ENCODE data around the gene SPAG16.
"Not testable (repeated sequence)": the region's sequence is repeated elsewhere in the genome, so short reads cannot be mapped to it uniquely, and the experiment has no call there.

The SPAG16 gene

GRCh38 chr2:213561759-213562158, 277.5 kb downstream of the SPAG16 start:
- DNase-seq: no peak

DNA sequence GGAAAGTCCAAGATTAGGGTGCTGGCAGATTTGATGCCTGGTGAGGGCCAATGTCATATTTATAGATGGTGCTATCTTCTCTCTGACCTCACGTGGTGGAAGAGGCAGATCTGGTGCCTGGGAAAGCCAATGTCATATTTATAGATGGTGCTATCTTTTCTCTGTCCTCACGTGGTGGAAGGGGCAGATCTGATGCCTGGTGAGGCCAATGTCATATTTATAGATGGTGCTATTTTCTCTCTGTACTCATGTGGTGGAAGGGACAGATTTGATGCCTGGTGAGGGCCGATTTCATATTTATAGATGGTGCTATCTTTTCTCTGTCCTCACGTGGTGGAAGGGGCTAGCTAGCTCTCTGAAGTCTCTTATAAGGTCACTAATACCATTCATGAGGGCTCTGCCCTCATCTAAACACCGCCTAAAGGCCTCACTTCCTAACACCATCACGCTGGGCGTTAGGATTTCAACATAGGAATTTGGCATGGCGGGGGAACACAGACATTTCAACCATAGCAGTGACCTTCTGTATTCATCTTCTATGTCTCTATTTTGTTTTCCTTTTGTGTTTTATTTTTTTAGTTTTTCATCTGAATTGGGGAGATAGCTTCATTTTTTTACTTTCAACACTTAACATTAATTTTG, 278.4 kb downstream of the SPAG16 start:
- no peak for DNase-seq

DNA sequence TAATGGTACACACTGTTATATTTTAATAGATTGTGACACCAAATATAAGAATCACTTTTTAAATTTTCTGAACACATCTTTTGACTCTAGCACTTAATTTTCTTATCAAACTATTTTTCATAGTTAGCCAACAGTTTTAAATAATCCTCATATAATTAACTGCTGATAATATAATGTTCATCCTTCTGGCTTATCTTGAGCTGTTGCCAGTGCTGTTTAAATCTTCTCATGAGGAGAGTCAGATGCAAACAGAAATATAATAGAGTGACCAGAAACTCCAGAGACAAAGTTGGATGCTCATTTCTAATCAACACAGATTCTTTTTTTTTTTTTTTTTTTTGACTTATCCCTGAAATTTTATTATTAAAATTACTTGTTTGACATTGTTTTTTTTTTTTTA, 282.6 kb downstream of the SPAG16 start:
- no peak for DNase-seq

GRCh38 chr2:213609570-213610170, 325.4 kb downstream of the SPAG16 start:
- no peak for DNase-seq

GRCh38 chr2:213627054-213627710, 342.9 kb downstream of the SPAG16 start:
- no peak for DNase-seq

- no peak for DNase-seq
Observed at GRCh38 chr2:213627835-213628460, 343.7 kb downstream of the SPAG16 start.

DNA sequence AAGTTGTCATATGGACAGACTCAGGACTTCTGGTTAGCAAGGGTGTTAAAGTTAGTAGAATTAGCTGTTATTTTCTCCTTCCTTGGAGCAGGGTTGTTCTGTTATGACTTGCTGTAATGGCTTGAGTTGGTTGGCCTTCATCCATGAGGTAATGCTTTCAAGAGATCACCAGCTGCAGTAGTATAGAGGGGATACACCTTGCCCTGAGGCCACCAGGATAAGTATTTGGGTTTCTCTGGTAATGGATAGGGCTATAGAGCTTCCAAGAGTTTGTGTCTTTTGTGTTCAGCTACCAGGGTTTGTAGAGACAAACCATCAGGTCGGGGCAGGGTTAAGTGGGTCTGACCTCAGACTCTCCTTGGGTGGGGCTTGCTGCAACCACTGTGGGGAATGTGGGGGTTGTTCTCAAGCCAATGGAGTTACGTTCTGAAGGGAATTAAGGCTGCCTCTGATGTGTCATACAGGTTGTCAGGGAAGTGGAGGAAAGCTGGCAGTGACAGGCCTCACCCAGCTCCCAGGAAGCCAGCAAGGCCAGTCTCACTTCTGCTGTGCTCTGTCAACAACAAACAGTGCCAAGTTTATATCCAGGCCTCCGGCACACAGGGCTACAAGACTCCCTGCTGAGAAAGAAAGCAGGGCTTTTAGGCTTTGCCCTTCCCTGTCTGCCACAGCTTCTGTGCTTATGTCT, 356.6 kb downstream of the SPAG16 start:
- no peak for DNase-seq

DNA sequence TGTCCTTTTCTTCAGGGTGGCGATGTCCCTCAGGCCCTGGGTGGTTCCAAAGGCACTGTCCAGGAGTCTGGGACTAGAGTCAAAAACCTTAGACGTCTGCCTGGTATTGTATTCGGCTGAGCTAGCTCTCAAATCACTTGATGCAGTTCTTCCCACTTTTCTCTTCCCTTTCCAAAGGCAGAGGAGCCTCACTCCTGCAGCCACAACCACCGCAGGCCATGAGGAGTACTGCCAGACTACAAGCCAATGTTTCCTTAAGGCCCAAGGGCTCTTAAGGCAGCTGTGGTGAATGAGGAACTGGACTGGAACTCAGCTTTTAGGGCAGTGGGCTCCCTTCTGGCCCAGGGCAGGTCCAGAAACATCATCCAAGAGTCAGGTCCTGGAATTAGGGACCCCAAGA, 360.7 kb downstream of the SPAG16 start:
- DNase-seq: no peak

DNA sequence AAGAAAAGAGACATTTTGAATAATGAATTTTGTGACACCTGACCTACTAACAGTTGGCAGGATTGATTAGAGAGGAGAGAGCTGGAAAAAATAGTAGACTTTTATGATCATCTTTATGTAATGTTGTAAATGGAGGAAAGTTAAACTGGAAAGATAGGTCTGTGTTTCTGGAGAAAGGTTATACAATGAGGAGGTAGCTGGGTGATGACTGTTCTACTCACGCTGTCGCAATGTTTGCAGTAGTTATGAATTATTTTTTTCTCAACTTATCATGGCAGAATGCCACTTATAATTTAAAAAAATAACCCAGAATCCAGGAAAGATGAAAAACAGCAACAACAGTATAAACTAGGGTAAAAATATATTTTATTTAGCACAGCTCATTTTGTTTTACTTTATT, 364.9 kb downstream of the SPAG16 start:
- DNase-seq: no peak

DNA sequence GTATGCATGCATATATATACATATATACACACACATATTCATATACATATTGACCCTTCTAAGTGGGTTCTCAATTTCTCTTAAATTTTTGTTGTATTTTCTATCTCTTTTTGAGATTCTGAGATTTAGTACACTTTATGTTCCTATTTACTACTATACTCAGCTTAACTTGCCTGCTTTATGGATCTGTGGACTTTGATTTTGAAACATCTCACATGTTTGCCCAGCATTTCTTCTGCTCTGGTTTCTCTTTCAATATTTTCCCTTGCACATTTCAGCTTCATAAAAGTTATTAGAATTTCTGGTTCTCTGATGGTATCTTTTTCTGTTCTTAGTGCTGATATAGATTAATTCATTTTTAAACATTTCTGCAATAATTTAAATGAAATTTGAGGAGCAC, 380.6 kb downstream of the SPAG16 start:
- no peak for DNase-seq

- DNase-seq: no peak
Observed at GRCh38 chr2:213669657-213670056, 385.4 kb downstream of the SPAG16 start.

GRCh38 chr2:213678437-213679218, 394.4 kb downstream of the SPAG16 start:
- DNase-seq: no peak

DNA sequence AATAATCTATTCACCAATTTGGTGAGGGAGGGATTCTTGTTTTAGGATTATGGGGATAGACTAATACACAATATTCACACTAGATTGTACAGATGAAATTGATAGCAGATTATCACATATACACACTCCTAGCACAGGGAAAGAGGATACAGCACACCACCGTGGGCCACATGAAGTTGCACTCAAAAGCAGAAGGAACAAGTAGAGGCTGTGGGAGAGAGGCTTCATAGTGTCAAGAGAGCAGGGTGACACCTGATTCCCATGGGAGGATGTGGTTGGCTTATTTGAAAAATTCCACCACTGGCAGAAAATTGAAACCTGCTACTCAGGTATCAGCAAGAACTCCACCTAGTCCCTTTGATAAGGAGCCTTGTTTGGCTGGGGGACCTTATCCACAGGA, 395.6 kb downstream of the SPAG16 start:
- DNase-seq: no peak

GRCh38 chr2:213682276-213682675, 398.0 kb downstream of the SPAG16 start:
- no peak for DNase-seq

GRCh38 chr2:213688133-213688532, 403.9 kb downstream of the SPAG16 start:
- DNase-seq: no peak

DNA sequence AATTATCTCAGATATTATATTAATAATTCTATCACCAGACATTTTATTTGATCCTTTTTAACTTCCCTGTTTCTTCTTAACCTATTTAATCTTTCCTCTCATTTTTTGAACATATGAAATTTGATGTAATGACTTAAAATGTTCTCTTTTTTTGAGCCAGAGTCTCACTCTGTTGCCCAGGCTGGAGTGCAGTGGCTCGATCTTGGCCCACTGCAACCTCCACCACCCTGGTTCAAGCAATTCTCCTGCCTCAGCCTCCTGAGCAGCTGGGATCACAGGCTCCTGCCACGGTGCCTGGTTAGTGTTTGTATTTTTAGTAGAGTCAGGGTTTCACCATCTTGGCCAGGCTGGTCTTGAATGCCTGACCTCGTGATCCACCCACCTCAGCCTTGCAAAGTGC, 404.6 kb downstream of the SPAG16 start:
- DNase-seq: not testable (repeated sequence)

DNA sequence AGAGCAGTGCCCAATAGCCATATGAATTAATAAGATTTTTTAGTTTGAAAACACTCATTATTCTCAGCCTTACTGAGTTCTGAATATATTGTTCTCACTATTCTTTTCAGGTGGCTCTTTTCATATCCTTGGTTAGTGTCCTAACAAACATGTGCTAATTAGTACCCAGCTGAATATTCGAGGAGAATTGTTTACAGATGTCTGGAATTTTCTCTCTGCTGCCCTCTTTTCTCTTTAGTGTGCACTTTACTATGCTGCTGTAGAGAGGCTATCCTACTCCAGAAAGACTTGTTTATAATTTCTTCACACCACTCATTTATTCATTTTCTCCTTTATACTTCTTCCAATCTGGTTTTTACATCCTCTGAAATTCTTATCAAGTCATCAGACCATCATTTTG, 405.3 kb downstream of the SPAG16 start:
- DNase-seq: no peak

- no peak for DNase-seq
Observed at GRCh38 chr2:213691351-213691750, 407.1 kb downstream of the SPAG16 start.

DNA sequence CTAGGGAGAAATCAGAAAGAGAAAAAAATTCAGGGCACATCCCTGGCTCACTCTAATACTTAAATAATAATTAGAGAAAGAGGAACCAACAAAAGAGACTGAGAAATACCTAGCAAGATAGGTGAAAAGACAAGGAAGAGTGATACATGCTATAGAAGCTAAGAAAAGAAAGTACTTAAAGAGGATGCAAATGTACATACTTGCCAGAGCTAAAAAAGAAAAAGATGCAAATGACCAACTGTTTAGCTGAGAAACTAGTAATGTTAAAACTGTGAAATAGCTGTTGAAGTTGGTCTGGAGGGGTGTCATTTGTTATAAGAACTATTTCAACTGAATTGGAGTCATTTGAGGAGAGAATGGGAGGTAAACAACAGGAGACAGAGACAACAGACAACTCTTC, 412.2 kb downstream of the SPAG16 start:
- DNase-seq: no peak

GRCh38 chr2:213701365-213701764, 417.1 kb downstream of the SPAG16 start:
- DNase-seq: not testable (repeated sequence)

- DNase-seq: no peak
Observed at GRCh38 chr2:213703406-213704098, 419.3 kb downstream of the SPAG16 start.

DNA sequence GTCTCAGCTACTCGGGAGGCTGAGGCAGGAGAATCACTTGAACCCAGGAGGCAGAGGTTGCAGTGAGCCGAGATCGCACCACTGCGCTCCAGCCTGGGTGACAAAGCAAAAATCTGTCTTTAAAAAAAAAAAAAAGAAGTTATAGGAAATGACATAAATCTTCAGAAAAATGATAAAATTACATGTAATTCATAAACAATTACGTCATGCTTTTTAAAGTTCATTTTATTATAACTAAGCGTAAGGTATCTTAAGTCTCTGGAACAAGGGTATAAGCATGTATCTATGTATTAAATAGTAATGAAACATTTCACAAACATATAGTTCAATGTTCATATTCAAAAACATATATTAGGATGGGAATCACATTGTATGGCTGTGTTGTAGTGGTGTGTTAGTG, 425.9 kb downstream of the SPAG16 start:
- DNase-seq: no peak

All from KG1 (cell line).